Measurements from ENCODE around the gene COL8A2. TPM values are rescaled to one million over a fixed set of nuclear protein-coding genes. Genes with fewer than 3 reads are reported as not detected.

The COL8A2 gene
- polyA plus RNA-seq, 1 donor from 2014 or later, result not detected

DNA sequence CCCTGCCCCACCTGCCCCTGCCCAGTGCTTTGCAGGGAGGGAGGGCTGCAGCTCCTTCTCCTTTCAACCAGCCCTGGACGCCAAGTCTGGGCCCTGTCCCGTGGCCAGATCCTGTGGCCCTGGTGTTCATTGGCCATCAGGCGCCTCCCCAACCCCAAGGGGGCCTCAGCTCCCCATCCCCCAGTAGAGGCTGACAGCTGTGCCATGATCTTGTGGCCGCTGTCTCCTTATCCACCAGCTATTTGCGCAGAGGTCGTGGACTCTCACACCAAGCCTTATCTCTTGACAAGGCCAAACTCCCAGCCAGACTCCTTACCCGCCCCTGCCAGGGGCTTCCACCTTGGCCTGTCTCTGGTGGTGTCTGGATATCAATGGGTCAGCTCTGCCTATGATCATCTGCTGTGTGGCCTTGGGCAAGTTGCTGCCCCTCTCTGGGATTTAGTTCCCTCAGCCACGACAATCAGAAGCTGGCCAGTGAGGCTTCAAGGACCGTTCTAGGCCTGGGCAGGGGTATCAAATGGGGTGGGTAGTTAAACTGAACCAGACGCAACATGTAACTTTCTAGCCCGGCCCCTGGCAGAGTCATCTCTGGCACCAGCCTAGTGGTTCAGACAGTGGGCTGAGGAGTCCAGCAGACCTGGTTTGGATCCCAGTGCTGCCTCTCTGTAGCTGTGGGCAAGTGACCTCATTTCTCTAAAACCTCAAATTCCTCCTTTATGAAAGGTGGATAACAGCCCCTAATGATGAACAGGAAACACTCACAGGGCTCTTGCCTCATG lies 3.3 kb upstream of the COL8A2 start:
- no peaks in the 10 kb centered on the region for H3K36me3 ChIP-seq (ENCODE audit: insufficient read depth, low read length)
- no peak overlapping the region for H3K4me3 ChIP-seq (ENCODE audit: low read length)
- H3K9me2 ChIP-seq (ENCODE audit: insufficient read depth, low read length), result no peaks in the 10 kb centered on the region
- H3K27ac ChIP-seq (ENCODE audit: low read length), result no peak overlapping the region
- no peaks in the 10 kb centered on the region for H3K9me3 ChIP-seq (ENCODE audit: low read length)
- H3F3A ChIP-seq (ENCODE audit: insufficient read depth, low read length, poor library complexity, severe bottlenecking), result no peaks in the 10 kb centered on the region
- TF ChIP-seq RAD21 (conservative IDR thresholded peaks at IDR 0.05) (no peak), POLR2AphosphoS5 (IDR thresholded peaks at IDR 0.05) (no peak), TAF1 (IDR thresholded peaks at IDR 0.05; ENCODE audit: low read depth) (no peak)
- TF ChIP-seq, protein P1, sequence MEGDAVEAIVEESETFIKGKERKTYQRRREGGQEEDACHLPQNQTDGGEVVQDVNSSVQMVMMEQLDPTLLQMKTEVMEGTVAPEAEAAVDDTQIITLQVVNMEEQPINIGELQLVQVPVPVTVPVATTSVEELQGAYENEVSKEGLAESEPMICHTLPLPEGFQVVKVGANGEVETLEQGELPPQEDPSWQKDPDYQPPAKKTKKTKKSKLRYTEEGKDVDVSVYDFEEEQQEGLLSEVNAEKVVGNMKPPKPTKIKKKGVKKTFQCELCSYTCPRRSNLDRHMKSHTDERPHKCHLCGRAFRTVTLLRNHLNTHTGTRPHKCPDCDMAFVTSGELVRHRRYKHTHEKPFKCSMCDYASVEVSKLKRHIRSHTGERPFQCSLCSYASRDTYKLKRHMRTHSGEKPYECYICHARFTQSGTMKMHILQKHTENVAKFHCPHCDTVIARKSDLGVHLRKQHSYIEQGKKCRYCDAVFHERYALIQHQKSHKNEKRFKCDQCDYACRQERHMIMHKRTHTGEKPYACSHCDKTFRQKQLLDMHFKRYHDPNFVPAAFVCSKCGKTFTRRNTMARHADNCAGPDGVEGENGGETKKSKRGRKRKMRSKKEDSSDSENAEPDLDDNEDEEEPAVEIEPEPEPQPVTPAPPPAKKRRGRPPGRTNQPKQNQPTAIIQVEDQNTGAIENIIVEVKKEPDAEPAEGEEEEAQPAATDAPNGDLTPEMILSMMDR (IDR thresholded peaks at IDR 0.05; ENCODE audit: poor library complexity, severe bottlenecking), result no peak
- no peak overlapping the region for H3K4me2 ChIP-seq (ENCODE audit: low read length)
- H3K79me2 ChIP-seq (replicated peaks; ENCODE audit: insufficient read depth, low read length), result no peaks in the 10 kb centered on the region
- no peak overlapping the region for H3K9ac ChIP-seq (ENCODE audit: low read length)
- H3K27me3 ChIP-seq (ENCODE audit: insufficient read depth, low read depth, low read length), result peaks cover 34% of the 10 kb centered on the region
- H2AFZ ChIP-seq (ENCODE audit: low read depth, low read length), result no peak overlapping the region
- no peaks in the 10 kb centered on the region for H4K20me1 ChIP-seq (ENCODE audit: insufficient read depth)

DNA sequence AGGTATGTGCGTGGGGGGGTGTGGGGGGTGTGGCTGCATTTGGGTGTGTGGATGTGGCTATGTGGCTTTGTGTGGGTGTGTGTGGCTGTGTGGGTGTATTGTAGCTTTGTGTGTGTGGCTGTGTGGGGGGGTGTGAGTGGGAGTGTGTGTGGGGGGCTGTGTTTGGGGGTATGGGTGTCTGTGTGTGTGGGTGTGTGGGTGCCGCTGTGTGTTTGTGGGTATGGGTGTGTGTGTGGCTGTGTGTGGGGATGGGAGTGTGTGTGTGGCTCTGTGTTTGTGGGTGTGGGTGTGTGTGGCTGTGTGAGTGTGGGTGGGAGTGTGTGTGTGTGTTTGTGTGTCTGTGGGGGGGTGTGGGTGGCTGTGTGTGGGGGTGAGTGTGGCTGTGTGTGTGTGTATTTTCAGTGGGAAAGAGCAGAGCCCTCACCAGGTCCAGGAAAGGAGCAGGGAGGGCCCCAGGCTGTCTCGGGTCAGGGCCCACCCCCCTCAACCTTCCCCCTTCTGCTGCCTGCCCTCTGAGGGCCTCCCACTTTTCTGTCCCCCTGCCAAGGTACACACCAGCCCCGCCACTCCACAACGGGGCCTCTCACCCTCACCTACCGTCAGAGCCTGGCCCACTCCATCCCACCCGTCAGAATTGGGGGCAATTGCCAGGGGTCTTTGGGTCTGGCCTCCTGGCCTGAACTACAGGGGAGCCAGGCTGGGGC lies 1.9 kb upstream of the COL8A2 start:
- Histone ChIP-seq H3K79me2 (replicated peaks; ENCODE audit: insufficient read depth, low read length) (no peaks in the 10 kb centered on the region), H3K36me3 (ENCODE audit: insufficient read depth, low read length) (no peaks in the 10 kb centered on the region), H3K9me3 (ENCODE audit: low read length) (no peaks in the 10 kb centered on the region), H2AFZ (ENCODE audit: low read depth, low read length) (no peak overlapping the region), H3K27ac (ENCODE audit: low read length) (no peak overlapping the region), H3K27me3 (ENCODE audit: insufficient read depth, low read depth, low read length) (peaks cover 45% of the 10 kb centered on the region), H3K9me2 (ENCODE audit: insufficient read depth, low read length) (no peaks in the 10 kb centered on the region), H3K9ac (ENCODE audit: low read length) (no peak overlapping the region), H3F3A (ENCODE audit: insufficient read depth, low read length, poor library complexity, severe bottlenecking) (no peaks in the 10 kb centered on the region), H3K4me2 (ENCODE audit: low read length) (no peak overlapping the region), H3K4me3 (ENCODE audit: low read length) (no peak overlapping the region), H4K20me1 (ENCODE audit: insufficient read depth) (no peaks in the 10 kb centered on the region)
- TF ChIP-seq TAF1 (IDR thresholded peaks at IDR 0.05; ENCODE audit: low read depth) (no peak), EZH2 (IDR thresholded peaks at IDR 0.05; ENCODE audit: borderline replicate concordance, insufficient read depth, low read length, poor library complexity, severe bottlenecking) (no peak), RAD21 (conservative IDR thresholded peaks at IDR 0.05) (no peak), POLR2AphosphoS5 (IDR thresholded peaks at IDR 0.05) (no peak), EP300 (conservative IDR thresholded peaks at IDR 0.05; ENCODE audit: poor library complexity, severe bottlenecking) (no peak), SMC3 (conservative IDR thresholded peaks at IDR 0.05; ENCODE audit: poor library complexity) (no peak), MXI1 (conservative IDR thresholded peaks at IDR 0.05; ENCODE audit: poor library complexity, severe bottlenecking) (no peak)
- TF ChIP-seq, protein P2, sequence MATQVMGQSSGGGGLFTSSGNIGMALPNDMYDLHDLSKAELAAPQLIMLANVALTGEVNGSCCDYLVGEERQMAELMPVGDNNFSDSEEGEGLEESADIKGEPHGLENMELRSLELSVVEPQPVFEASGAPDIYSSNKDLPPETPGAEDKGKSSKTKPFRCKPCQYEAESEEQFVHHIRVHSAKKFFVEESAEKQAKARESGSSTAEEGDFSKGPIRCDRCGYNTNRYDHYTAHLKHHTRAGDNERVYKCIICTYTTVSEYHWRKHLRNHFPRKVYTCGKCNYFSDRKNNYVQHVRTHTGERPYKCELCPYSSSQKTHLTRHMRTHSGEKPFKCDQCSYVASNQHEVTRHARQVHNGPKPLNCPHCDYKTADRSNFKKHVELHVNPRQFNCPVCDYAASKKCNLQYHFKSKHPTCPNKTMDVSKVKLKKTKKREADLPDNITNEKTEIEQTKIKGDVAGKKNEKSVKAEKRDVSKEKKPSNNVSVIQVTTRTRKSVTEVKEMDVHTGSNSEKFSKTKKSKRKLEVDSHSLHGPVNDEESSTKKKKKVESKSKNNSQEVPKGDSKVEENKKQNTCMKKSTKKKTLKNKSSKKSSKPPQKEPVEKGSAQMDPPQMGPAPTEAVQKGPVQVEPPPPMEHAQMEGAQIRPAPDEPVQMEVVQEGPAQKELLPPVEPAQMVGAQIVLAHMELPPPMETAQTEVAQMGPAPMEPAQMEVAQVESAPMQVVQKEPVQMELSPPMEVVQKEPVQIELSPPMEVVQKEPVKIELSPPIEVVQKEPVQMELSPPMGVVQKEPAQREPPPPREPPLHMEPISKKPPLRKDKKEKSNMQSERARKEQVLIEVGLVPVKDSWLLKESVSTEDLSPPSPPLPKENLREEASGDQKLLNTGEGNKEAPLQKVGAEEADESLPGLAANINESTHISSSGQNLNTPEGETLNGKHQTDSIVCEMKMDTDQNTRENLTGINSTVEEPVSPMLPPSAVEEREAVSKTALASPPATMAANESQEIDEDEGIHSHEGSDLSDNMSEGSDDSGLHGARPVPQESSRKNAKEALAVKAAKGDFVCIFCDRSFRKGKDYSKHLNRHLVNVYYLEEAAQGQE (IDR thresholded peaks at IDR 0.05; ENCODE audit: borderline replicate concordance), result no peak
- TF ChIP-seq, protein P1 (IDR thresholded peaks at IDR 0.05; ENCODE audit: poor library complexity, severe bottlenecking), result no peak

Measured in neural cell (in vitro differentiated cells).